ENCODE results near the gene SEC31A.
"Not testable (repeated sequence)": the region's sequence is repeated elsewhere in the genome, so short reads cannot be mapped to it uniquely, and the experiment has no call there.

SEC31A gene

DNA sequence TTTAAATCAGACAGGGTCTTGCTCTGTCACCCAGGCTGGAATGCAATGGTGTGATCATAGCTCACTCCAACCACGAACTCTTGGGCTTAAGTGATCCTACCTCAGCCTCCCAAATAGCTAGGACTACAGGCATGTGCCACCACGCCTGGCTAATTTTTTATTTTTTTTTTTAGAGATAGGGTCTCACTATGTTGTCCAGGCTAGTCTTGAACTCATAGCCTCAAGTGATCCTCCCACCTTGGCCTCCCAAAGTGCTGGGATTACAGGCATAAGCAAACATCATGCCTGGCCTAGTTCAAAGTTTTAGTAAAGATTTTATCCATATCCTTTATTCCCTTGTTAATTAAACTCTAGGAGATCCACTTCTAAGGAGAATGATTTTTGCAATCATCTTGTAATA lies 30.5 kb downstream of the SEC31A start:
- peaks cover 31 to 46% of the 10 kb centered on the region in 2 donors for H3K36me3 ChIP-seq (ENCODE audit: control insufficient read depth in 1 of 2, insufficient read depth in 2 of 2, low read length in 2 of 2)
- not testable (repeated sequence) for H3K9me3 ChIP-seq (ENCODE audit: control insufficient read depth in 1 of 2, low read length in 2 of 2); H3K4me3 ChIP-seq (ENCODE audit: low read depth in 1 of 2, low read length in 2 of 2); H3K27ac ChIP-seq (ENCODE audit: low read length); H3K4me1 ChIP-seq (ENCODE audit: control insufficient read depth in 1 of 2, insufficient read depth in 2 of 2, low read length in 2 of 2); H3K27me3 ChIP-seq (ENCODE audit: low read depth, low read length)

DNA sequence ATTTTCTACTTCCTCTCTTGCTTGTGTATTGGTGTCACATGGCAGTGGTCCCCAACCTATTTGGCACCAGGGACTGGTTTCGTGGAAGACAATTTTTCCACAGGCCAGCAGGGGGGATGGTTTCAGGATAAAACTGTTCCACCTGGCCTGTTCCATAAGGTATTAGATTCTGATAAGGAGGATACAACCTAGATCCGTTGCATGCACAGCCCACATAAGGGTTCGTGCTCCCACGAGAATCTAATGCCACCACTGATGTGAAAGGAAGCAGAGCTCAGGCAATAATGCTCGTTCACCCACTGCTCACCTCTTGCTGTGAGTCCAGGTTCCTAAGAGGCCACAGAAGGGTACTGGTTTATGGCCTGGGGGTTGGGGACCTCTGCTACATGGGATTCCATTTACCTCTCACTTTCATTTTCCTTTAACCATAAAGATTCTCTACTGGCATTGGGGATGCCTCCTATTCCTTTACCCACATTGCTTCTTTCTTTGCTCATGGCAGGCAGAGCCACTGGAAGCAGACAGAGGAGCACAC lies 38.1 kb downstream of the SEC31A start:
- no peak overlapping the region for H3K27ac ChIP-seq (ENCODE audit: low read length)
- H3K9me3 ChIP-seq (ENCODE audit: control insufficient read depth in 1 of 2, low read length in 2 of 2), result no peaks in the 10 kb centered on the region
- H3K27me3 ChIP-seq (ENCODE audit: low read depth, low read length), result no peaks in the 10 kb centered on the region
- no peak overlapping the region for H3K4me3 ChIP-seq (ENCODE audit: low read depth in 1 of 2, low read length in 2 of 2)
- peaks cover 71 to 82% of the 10 kb centered on the region in 2 donors for H3K36me3 ChIP-seq (ENCODE audit: control insufficient read depth in 1 of 2, insufficient read depth in 2 of 2, low read length in 2 of 2)
- no peaks in the 10 kb centered on the region for H3K4me1 ChIP-seq (ENCODE audit: control insufficient read depth in 1 of 2, insufficient read depth in 2 of 2, low read length in 2 of 2)

DNA sequence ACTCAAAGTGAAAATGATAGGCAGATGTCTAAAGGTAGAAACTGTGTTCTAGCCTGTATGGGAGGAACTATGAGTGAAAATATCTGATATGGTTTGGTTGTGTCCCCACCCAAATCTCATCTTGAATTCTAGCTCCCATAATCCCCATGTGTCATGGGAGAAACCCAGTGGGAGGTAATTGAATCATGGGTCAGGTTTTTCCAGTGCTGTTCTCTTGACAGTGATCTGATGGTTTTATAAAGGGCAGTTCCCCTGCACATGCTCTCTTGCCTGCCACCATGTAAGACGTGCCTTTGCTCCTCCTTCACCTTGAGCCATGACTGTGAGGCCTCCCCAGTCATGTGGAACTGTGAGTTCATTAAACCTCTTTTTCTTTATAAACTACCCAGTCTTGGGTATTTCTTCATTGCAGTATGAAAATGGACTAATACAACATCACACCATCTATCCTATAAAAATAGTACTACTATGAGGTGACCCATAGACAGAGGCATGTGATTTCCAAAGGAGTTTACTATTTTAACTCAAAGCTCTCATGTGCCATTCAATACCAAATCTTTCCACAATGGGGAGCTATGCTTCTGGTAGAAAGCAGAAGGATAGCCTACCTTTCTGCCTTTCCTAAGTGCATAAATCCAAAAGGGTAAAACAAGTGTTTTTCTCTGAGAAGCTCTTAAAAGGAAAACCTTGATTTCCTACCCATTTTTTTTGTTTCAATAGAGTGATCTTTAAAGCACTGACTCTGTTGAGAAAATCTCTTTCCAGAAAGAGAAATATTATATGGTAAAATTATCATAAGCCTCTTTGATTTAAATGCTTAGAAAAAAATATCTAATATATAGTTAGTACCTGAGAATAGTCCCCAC lies 38.8 kb downstream of the SEC31A start:
- peaks cover 73 to 82% of the 10 kb centered on the region in 2 donors for H3K36me3 ChIP-seq (ENCODE audit: control insufficient read depth in 1 of 2, insufficient read depth in 2 of 2, low read length in 2 of 2)

DNA sequence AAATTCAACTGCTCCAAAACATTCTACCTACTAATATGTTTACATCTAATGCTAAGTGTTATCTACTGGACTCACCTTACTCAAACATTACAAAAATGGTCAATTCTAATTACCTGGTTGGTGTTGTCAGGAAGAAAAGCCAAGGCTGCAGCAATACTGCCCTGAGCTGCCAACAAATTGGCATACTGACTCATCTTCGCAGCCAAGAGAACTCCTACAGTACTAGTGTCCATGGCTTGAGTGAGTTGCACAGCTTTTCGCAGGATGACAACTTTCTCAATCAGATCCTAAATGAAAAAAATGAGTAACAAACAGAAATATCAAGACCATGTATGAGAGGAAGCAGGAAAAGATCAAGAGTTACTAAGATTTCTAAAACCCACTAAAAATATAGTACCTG lies 39.6 kb downstream of the SEC31A start:
- Histone ChIP-seq H3K4me3 (ENCODE audit: low read depth in 1 of 2, low read length in 2 of 2) (no peak overlapping the region), H3K27me3 (ENCODE audit: low read depth, low read length) (no peaks in the 10 kb centered on the region), H3K27ac (ENCODE audit: low read length) (no peak overlapping the region), H3K9me3 (ENCODE audit: control insufficient read depth in 1 of 2, low read length in 2 of 2) (no peaks in the 10 kb centered on the region), H3K4me1 (ENCODE audit: control insufficient read depth in 1 of 2, insufficient read depth in 2 of 2, low read length in 2 of 2) (no peaks in the 10 kb centered on the region), H3K36me3 (ENCODE audit: control insufficient read depth in 1 of 2, insufficient read depth in 2 of 2, low read length in 2 of 2) (peaks cover 72 to 78% of the 10 kb centered on the region in 2 donors)

More for the DNA sequence above, 38.8 kb downstream of the SEC31A start:
- Histone ChIP-seq H3K27ac (ENCODE audit: low read length) (no peak overlapping the region), H3K4me1 (ENCODE audit: control insufficient read depth in 1 of 2, insufficient read depth in 2 of 2, low read length in 2 of 2) (no peaks in the 10 kb centered on the region), H3K27me3 (ENCODE audit: low read depth, low read length) (no peaks in the 10 kb centered on the region), H3K9me3 (ENCODE audit: control insufficient read depth in 1 of 2, low read length in 2 of 2) (no peaks in the 10 kb centered on the region), H3K4me3 (ENCODE audit: low read depth in 1 of 2, low read length in 2 of 2) (no peak overlapping the region)

DNA sequence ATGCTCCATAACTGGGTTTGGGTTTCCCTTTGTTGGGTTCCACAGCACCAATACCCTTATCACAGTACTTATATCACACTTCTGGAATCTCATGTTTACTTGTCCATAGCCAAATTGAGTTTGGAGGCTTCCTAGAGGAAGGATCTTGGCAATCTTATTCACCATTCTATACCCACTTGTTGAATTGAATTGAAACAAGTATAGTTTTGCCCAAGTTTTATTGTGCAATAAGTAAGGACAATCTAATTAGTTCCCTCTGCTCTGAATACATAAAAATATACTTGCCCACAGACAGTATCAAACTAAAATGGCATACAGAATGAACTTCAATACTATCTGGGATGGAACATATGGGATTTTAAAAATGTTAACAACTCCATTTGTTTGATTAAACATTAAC lies 40.3 kb downstream of the SEC31A start:
- H3K27ac ChIP-seq (ENCODE audit: low read length), result no peak overlapping the region
- H3K4me3 ChIP-seq (ENCODE audit: low read depth in 1 of 2, low read length in 2 of 2), result no peak overlapping the region
- no peaks in the 10 kb centered on the region for H3K27me3 ChIP-seq (ENCODE audit: low read depth, low read length)
- no peaks in the 10 kb centered on the region for H3K4me1 ChIP-seq (ENCODE audit: control insufficient read depth in 1 of 2, insufficient read depth in 2 of 2, low read length in 2 of 2)
- H3K9me3 ChIP-seq (ENCODE audit: control insufficient read depth in 1 of 2, low read length in 2 of 2), result no peaks in the 10 kb centered on the region
- H3K36me3 ChIP-seq (ENCODE audit: control insufficient read depth in 1 of 2, insufficient read depth in 2 of 2, low read length in 2 of 2), result peaks cover 72% of the 10 kb centered on the region in 2 donors

DNA sequence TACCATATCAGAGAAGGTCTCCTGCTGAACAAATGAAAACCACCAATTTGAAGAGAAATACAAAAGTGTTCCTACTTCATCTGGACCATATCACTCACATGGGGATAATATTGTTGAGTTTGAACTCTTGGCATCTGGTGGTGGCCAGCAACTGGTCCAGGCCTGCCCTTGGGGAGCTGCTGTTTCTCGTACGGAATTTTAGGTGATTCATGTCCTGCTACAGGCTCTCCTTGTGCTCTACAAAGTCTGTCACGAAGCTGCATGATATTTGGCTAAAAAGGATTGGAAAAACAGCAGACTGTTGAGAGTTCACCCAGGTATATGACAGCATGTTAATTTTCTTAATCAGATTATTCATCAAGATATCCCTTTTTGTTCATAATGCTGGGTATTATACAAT lies 42.2 kb downstream of the SEC31A start:
- no peak overlapping the region for H3K4me3 ChIP-seq (ENCODE audit: low read depth in 1 of 2, low read length in 2 of 2)
- H3K27me3 ChIP-seq (ENCODE audit: low read depth, low read length), result no peaks in the 10 kb centered on the region
- no peak overlapping the region for H3K27ac ChIP-seq (ENCODE audit: low read length)
- H3K36me3 ChIP-seq (ENCODE audit: control insufficient read depth in 1 of 2, insufficient read depth in 2 of 2, low read length in 2 of 2), result peaks cover 74 to 79% of the 10 kb centered on the region in 2 donors
- H3K9me3 ChIP-seq (ENCODE audit: control insufficient read depth in 1 of 2, low read length in 2 of 2), result no peaks in the 10 kb centered on the region
- H3K4me1 ChIP-seq (ENCODE audit: control insufficient read depth in 1 of 2, insufficient read depth in 2 of 2, low read length in 2 of 2), result no peaks in the 10 kb centered on the region

DNA sequence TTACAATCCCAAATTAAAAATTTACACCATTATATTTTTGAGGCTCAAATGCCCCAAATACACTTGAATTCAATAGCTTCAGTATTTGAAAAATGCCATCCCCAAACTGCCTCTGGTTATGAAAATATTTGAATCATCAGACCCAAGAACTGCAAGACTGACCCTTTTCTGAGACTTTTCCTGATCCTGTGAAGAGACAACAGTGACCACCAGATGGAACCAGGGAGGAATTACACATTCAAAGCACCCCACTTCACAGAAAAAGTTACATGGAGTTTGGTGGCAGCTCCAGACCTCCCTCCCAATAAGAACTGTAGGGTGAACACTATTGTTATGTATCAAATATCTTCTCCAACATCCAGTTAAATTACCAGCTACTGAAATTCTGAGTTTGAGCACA lies 48.4 kb downstream of the SEC31A start:
- Histone ChIP-seq H3K4me1 (ENCODE audit: control insufficient read depth in 1 of 2, insufficient read depth in 2 of 2, low read length in 2 of 2) (peaks cover 0 to 4% of the 10 kb centered on the region in 2 donors), H3K9me3 (ENCODE audit: control insufficient read depth in 1 of 2, low read length in 2 of 2) (no peaks in the 10 kb centered on the region), H3K4me3 (ENCODE audit: low read depth in 1 of 2, low read length in 2 of 2) (no peak overlapping the region), H3K27me3 (ENCODE audit: low read depth, low read length) (no peaks in the 10 kb centered on the region), H3K27ac (ENCODE audit: low read length) (no peak overlapping the region), H3K36me3 (ENCODE audit: control insufficient read depth in 1 of 2, insufficient read depth in 2 of 2, low read length in 2 of 2) (peaks cover 50 to 52% of the 10 kb centered on the region in 2 donors)

DNA sequence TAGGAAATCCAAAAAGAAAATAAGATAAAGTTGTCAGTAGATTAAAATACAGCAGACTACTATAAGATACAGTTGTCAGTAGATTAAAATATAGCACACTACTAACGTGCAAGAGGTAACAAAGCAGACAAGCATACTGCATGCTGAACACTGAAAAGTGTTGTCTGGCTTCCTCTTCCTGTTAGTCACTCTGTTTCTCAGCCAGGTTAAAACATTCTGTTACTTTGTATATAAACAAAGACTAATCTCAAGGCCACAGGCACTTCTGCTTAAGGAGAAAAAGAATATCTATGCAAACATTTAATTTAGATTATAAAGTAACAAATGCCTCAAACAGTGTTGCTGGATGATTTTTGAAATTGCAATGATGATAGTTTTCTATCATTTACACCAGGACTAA lies 51.3 kb downstream of the SEC31A start:
- H3K4me1 ChIP-seq (ENCODE audit: control insufficient read depth in 1 of 2, insufficient read depth in 2 of 2, low read length in 2 of 2), result peaks cover 0 to 4% of the 10 kb centered on the region in 2 donors
- H3K27ac ChIP-seq (ENCODE audit: low read length), result peak overlapping the region; percentile 50
- no peaks in the 10 kb centered on the region for H3K9me3 ChIP-seq (ENCODE audit: control insufficient read depth in 1 of 2, low read length in 2 of 2)
- H3K27me3 ChIP-seq (ENCODE audit: low read depth, low read length), result no peaks in the 10 kb centered on the region
- no peak overlapping the region for H3K4me3 ChIP-seq (ENCODE audit: low read depth in 1 of 2, low read length in 2 of 2)
- H3K36me3 ChIP-seq (ENCODE audit: control insufficient read depth in 1 of 2, insufficient read depth in 2 of 2, low read length in 2 of 2), result peaks cover 36 to 38% of the 10 kb centered on the region in 2 donors

DNA sequence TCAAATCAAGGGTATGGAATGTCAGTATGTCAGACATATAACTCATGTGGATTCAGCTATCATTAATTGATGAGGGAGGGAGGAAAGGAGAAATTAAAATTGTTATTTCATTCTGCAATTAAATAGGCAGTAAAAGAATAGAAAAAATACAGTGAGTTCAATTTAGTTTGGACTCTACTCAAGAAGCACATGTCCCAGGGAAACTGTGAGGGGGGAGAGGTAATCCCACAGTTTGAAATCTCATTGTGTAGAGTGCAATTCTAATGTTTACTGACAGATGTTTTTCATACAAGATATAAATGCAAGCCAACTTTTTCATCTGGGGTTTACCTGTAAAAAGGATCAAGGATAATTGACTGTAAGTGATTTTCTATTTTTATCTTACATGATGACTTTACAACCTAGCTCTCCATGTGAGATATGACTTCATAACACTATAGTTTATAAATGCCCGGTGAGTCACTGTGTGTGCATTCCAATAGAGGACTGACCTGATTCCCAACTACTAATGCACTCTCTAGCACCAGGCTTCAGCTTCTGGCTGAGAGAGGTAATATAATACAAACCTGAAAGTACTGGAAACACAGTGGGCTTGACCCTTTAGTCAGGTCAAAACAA lies 57.1 kb downstream of the SEC31A start:
- no peaks in the 10 kb centered on the region for H3K27me3 ChIP-seq (ENCODE audit: low read depth, low read length)
- H3K27ac ChIP-seq (ENCODE audit: low read length), result no peak overlapping the region
- H3K4me3 ChIP-seq (ENCODE audit: low read depth in 1 of 2, low read length in 2 of 2), result no peak overlapping the region
- no peaks in the 10 kb centered on the region for H3K9me3 ChIP-seq (ENCODE audit: control insufficient read depth in 1 of 2, low read length in 2 of 2)
- peaks cover 0 to 7% of the 10 kb centered on the region in 2 donors for H3K4me1 ChIP-seq (ENCODE audit: control insufficient read depth in 1 of 2, insufficient read depth in 2 of 2, low read length in 2 of 2)
- peaks cover 17 to 19% of the 10 kb centered on the region in 2 donors for H3K36me3 ChIP-seq (ENCODE audit: control insufficient read depth in 1 of 2, insufficient read depth in 2 of 2, low read length in 2 of 2)

DNA sequence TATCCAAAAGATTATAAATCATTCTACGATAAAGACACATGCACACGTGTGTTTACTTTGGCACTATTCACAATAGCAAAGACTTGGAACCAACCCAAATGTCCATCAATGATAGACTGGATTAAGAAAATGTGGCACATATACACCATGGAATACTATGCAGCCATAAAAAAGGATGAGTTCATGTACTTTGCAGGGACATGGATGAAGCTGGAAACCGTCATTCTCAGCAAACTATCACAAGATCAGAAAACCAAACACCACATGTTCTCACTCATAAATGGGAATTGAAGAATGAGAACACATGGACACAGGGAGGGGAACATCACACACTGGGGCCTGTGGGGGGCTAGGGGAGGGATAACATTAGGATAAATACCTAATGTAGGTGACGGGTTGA lies 57.9 kb downstream of the SEC31A start:
- not testable (repeated sequence) for H3K27me3 ChIP-seq (ENCODE audit: low read depth, low read length); H3K27ac ChIP-seq (ENCODE audit: low read length); H3K9me3 ChIP-seq (ENCODE audit: control insufficient read depth in 1 of 2, low read length in 2 of 2); H3K4me3 ChIP-seq (ENCODE audit: low read depth in 1 of 2, low read length in 2 of 2); H3K4me1 ChIP-seq (ENCODE audit: control insufficient read depth in 1 of 2, insufficient read depth in 2 of 2, low read length in 2 of 2)
- peaks cover 25 to 26% of the 10 kb centered on the region in 2 donors for H3K36me3 ChIP-seq (ENCODE audit: control insufficient read depth in 1 of 2, insufficient read depth in 2 of 2, low read length in 2 of 2)

DNA sequence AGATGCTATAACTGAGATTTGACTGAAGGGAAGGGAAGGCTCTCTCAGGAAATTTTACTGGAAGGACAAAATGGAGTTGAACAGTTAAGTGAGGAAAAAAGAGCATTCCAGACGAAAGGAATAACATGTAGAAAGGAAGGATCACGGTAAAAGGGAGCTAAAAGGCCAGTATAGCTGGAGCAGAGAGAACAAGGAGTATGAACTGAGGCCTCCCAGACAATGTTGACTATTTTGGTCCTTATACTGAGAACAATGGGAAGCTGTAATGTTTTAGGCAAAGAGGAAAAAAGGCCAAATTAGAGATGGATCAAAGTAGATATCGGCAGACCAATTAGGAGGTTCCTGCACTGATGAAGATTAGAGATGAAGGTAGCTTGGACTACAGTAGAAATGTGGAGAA lies 65.5 kb downstream of the SEC31A start:
- Histone ChIP-seq H3K36me3 (ENCODE audit: control insufficient read depth in 1 of 2, insufficient read depth in 2 of 2, low read length in 2 of 2) (peaks cover 61 to 77% of the 10 kb centered on the region in 2 donors), H3K9me3 (ENCODE audit: control insufficient read depth in 1 of 2, low read length in 2 of 2) (no peaks in the 10 kb centered on the region), H3K4me3 (ENCODE audit: low read depth in 1 of 2, low read length in 2 of 2) (no peak overlapping the region), H3K27ac (ENCODE audit: low read length) (no peak overlapping the region), H3K4me1 (ENCODE audit: control insufficient read depth in 1 of 2, insufficient read depth in 2 of 2, low read length in 2 of 2) (no peaks in the 10 kb centered on the region), H3K27me3 (ENCODE audit: low read depth, low read length) (no peaks in the 10 kb centered on the region)
